Osteoblast (primary cell): Measurements from ENCODE around the gene UTP15. TPM values are rescaled to one million over a fixed set of nuclear protein-coding genes. Genes with fewer than 3 reads are reported as not detected.
A peak's percentile ranks its signal among the peaks of the same experiment; 100 is the strongest.

ENCODE experiments used
- DNase-seq: peaks from one replicate; pipeline ENCODE4 v3.0.0; 2011; ENCODE audit warnings: low spot score, mixed read lengths; ENCODE audit not compliant: insufficient read length; ENCODE audit errors: missing footprints
- H2AFZ ChIP-seq: 2 replicates; pipeline ENCODE4 v1.6.0; 2011; ENCODE audit warnings: mild to moderate bottlenecking, low read length
- H3K27ac ChIP-seq: 2 replicates; pipeline ENCODE4 v1.5.1; 2011; ENCODE audit warnings: mild to moderate bottlenecking, low read depth, low read length, moderate library complexity
- H3K27me3 ChIP-seq: 2 replicates; pipeline ENCODE4 v1.6.0; 2012; ENCODE audit warnings: mild to moderate bottlenecking, control low read depth, inconsistent platforms, low read length, moderate library complexity; ENCODE audit not compliant: insufficient read depth
- H3K36me3 ChIP-seq: 2 replicates; pipeline ENCODE4 v1.5.1; 2011; ENCODE audit warnings: mild to moderate bottlenecking, low read length, control low read depth, moderate library complexity; ENCODE audit not compliant: insufficient read depth
- H3K4me1 ChIP-seq: 2 replicates; pipeline ENCODE4 v1.5.1; 2011; ENCODE audit warnings: mild to moderate bottlenecking, low read length, control low read depth, moderate library complexity; ENCODE audit not compliant: insufficient read depth
- H3K4me2 ChIP-seq: 2 replicates; pipeline ENCODE4 v1.6.0; 2011; ENCODE audit warnings: mild to moderate bottlenecking, low read length; ENCODE audit not compliant: insufficient read depth
- H3K4me3 ChIP-seq: fragments of 200-600 bp; sonication (generic); 3 replicates; pipeline ENCODE4 v1.5.1; 2012; ENCODE audit warnings: mild to moderate bottlenecking, low read length, inconsistent platforms; ENCODE audit not compliant: insufficient read depth
- H3K79me2 ChIP-seq: 2 replicates; pipeline ENCODE4 v1.6.0; 2012; ENCODE audit warnings: mild to moderate bottlenecking, low read length, control low read depth, inconsistent platforms; ENCODE audit not compliant: insufficient read depth
- H3K9me3 ChIP-seq: 2 replicates; pipeline ENCODE4 v1.5.1; 2011; ENCODE audit warnings: low read depth, low read length, control low read depth
- H4K20me1 ChIP-seq: 2 replicates; pipeline ENCODE4 v1.6.0; 2012; ENCODE audit warnings: mild to moderate bottlenecking, low read length, control low read depth; ENCODE audit not compliant: insufficient read depth
- CTCF ChIP-seq: IDR thresholded peaks from 2 replicates; pipeline ENCODE4 v1.5.1; 2011; ENCODE audit warnings: mild to moderate bottlenecking, low read depth, low read length, moderate library complexity; ENCODE audit errors: extremely low read depth
- total RNA-seq: library from RNA; depleted of rRNA; stranded (reverse); fragments of >200 nt; gene quantifications from 2 replicates; pipeline ENCODE4 v1.2.3, GENCODE V29; 2012

UTP15 gene
- total RNA-seq, 1 donor = 20.6 TPM

GRCh38 chr5:73539730-73540129, 25.8 kb upstream of the UTP15 start:
- H3K9me3 ChIP-seq = no peaks in the 10 kb centered on the region
- no peaks in the 10 kb centered on the region for H4K20me1 ChIP-seq
- no peak for DNase-seq
- TF ChIP-seq CTCF = no peak
- no peak overlapping the region for H2AFZ ChIP-seq
- no peaks in the 10 kb centered on the region for H3K36me3 ChIP-seq
- H3K79me2 ChIP-seq = no peaks in the 10 kb centered on the region
- H3K4me2 ChIP-seq = no peak overlapping the region
- H3K4me1 ChIP-seq = no peaks in the 10 kb centered on the region
- peaks cover 3% of the 10 kb centered on the region for H3K27me3 ChIP-seq
- H3K27ac ChIP-seq = no peak overlapping the region
- no peak overlapping the region for H3K4me3 ChIP-seq

GRCh38 chr5:73540192-73540591, 25.4 kb upstream of the UTP15 start:
- Histone ChIP-seq H3K79me2 (no peaks in the 10 kb centered on the region), H3K27ac (no peak overlapping the region), H3K4me1 (no peaks in the 10 kb centered on the region), H3K36me3 (no peaks in the 10 kb centered on the region), H3K4me3 (no peak overlapping the region), H3K27me3 (peaks cover 1% of the 10 kb centered on the region), H4K20me1 (no peaks in the 10 kb centered on the region), H3K9me3 (no peaks in the 10 kb centered on the region), H3K4me2 (no peak overlapping the region), H2AFZ (no peak overlapping the region)
- peak; percentile 80 for DNase-seq
- no peak for TF ChIP-seq CTCF

GRCh38 chr5:73542020-73542419, 23.5 kb upstream of the UTP15 start:
- Histone ChIP-seq H3K79me2 (no peaks in the 10 kb centered on the region), H3K4me2 (no peak overlapping the region)
- TF ChIP-seq CTCF = no peak

GRCh38 chr5:73544429-73545402, 20.8 kb upstream of the UTP15 start:
- H2AFZ ChIP-seq = no peak overlapping the region
- no peak overlapping the region for H3K4me2 ChIP-seq

More at GRCh38 chr5:73542020-73542419, 23.5 kb upstream of the UTP15 start:
- H3K4me3 ChIP-seq = no peak overlapping the region
- no peaks in the 10 kb centered on the region for H4K20me1 ChIP-seq
- no peaks in the 10 kb centered on the region for H3K9me3 ChIP-seq
- H3K27me3 ChIP-seq = no peaks in the 10 kb centered on the region
- H2AFZ ChIP-seq = no peak overlapping the region
- no peaks in the 10 kb centered on the region for H3K4me1 ChIP-seq
- H3K27ac ChIP-seq = no peak overlapping the region
- no peaks in the 10 kb centered on the region for H3K36me3 ChIP-seq
- DNase-seq = no peak

More at GRCh38 chr5:73544429-73545402, 20.8 kb upstream of the UTP15 start:
- H3K79me2 ChIP-seq = no peaks in the 10 kb centered on the region
- H3K4me1 ChIP-seq = no peaks in the 10 kb centered on the region
- no peak for DNase-seq
- no peaks in the 10 kb centered on the region for H3K27me3 ChIP-seq
- no peak overlapping the region for H3K27ac ChIP-seq
- no peaks in the 10 kb centered on the region for H3K36me3 ChIP-seq
- H4K20me1 ChIP-seq = no peaks in the 10 kb centered on the region
- H3K4me3 ChIP-seq = no peak overlapping the region
- H3K9me3 ChIP-seq = no peaks in the 10 kb centered on the region
- no peak for TF ChIP-seq CTCF
